Renal cortex interstitium (tissue), 11 donors: ENCODE data around the gene MAD1L1. TPM values are rescaled to one million over a fixed set of nuclear protein-coding genes. Genes with fewer than 3 reads are reported as not detected.

Source experiments
- DNase-seq, 11 donors: peaks; one replicate each; pipeline ENCODE4 v3.0.0-alpha.2; 2013; ENCODE audit warnings: low read depth in 9 of 11, low spot score in 4 of 11; ENCODE audit errors: extremely low read depth in 1 of 11
- polyA plus RNA-seq, 3 donors: library from polyadenylated mRNA; unstranded; fragments of 120-200 nt; gene quantifications; one replicate each; pipeline ENCODE4 v1.2.1, GENCODE V29; 2013; ENCODE audit not compliant: insufficient read length in 3 of 3

The MAD1L1 gene
- polyA plus RNA-seq, 3 donors = 22.6 to 28.2 (median 26.3) TPM

DNA sequence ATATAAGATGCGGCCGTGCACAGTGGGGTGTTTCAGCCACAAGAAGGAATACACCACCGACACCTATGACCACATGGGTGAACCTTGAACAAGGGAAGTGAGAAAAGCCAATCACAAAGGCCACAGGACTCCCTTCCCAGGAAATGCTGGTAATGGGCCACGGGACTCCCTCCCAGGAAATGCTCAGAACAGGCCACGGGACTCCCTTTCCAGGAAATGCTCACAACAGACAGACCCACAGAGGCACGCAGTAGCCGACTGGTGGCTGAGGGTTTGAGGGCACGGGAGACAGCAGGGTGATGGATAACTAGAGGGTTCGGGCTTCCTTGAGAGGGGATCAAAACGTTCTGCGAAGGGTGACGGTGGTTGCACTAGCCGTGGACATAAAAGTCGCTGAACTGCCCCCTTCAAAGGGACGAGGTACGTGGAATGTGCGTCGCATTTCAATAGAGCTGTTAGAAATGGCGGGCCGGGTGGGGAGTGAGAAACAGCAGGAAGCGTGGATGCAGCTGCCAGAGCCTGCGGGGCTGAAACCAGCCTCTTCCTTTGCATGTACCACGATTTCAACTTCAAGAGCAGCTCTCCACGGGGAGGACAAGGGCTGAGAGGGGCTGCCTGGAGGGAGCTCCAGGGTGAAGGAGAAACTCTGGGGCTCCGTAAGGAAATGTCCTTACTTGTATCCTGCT is 288.7 kb downstream of the MAD1L1 start:
- no peak for DNase-seq

DNA sequence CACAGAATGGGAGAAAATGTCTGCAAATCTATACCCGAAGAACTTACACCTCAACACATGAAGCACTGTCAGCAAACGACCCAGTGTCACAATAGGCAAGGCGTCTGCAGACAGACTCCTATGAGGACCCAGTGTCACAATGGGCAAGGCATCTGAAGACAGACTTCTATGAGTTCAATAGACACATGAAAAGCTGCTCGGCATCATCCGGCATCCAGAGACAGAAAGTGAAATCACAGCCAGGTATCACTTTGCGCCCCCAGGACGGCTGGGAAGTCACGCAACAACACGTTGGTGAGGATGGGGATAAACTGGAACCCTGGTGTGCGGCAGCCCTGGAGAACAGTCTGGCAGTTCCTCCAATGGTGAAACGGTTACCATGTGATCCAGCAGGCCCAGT is 289.4 kb downstream of the MAD1L1 start:
- DNase-seq = no peak

DNA sequence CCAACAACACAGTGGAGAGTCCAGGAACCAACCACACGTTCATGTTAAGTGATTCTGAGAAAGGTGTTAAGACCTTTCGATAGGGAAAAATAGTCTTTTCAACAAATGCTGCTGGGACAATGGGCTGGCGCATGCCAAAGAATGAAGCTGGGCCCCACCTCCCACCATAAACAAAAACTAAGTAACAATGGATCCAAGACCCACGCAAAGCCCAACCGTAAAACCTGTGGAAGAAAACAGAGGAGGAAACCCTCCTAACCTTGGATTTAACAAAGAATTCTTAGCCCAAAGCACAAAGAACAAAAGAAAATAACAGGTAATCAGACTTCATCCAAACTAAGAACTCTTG is 289.8 kb downstream of the MAD1L1 start:
- DNase-seq = no peak

DNA sequence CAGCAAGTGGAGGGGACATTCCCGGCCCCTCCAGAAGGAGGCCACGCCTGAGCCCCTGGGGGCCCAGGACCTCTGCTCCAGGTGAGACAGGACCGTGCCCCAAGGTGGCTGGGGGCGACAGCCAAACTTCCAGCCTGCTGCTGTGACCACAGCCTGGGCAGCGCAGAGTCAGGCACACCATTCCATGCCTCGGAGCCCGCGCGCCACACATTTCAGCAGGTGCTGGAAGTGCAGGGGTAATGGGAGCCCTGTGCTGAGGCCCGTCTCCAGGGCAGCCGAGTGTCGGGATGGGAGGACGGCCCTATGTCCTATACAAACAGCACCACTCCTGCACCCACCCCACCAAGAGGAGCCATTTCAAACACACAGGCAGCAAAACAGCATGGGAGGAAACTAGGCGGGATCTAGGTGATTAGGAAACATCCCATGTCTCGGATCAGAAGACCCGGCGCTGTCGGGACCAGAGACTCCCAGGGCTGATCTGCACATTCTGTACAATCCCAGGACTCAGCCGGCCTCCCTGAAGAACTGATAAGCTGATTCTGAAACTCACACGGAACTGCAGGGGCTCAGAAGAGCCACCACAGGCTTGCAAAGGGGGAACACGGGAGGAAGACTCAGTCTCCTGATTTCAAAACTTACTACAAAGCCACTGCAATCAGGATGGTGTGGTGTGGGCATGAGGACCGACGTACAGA is 290.4 kb downstream of the MAD1L1 start:
- DNase-seq = no peak

GRCh38 chr7:1941464-1942242 is 291.1 kb downstream of the MAD1L1 start:
- DNase-seq = no peak

DNA sequence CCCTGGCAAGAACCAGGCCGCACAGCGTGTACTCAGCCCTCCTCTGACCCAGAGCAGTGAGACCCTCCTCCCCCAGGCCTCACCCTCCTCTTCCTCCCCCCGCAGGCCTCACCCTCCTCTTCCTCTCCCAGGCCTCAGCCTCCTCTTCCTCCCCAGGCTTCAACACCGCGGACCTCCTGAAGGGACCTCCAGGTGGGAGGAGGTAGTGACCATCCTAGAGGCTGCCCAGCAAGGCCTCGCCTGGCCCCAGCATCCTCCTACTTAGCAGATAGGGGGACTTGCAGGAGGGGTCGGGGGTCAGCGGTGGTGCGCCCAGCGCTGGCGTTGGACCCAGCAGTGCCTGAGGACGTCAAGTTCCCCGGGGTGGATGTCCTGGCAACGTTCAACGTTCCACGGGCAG is 291.9 kb downstream of the MAD1L1 start:
- DNase-seq = no peak

DNA sequence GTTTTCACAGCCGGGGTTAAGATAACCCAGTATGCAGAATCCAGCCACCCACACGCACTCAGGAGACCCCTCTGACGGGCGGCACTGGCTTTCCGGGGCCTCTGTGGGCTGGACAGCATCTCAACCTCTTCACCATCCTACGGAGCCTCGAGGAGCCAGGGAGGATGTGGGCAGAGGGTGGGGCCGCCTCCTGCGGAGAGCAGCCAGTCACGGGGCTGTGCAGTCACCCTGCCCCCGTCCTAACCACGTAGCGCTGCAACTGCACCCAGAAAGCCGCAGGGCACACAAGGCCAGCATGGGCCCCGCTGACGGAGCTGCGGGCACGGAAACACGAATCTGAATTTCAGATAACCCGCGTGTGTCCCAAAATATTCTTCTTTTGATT is 292.4 kb downstream of the MAD1L1 start:
- DNase-seq = no peak

DNA sequence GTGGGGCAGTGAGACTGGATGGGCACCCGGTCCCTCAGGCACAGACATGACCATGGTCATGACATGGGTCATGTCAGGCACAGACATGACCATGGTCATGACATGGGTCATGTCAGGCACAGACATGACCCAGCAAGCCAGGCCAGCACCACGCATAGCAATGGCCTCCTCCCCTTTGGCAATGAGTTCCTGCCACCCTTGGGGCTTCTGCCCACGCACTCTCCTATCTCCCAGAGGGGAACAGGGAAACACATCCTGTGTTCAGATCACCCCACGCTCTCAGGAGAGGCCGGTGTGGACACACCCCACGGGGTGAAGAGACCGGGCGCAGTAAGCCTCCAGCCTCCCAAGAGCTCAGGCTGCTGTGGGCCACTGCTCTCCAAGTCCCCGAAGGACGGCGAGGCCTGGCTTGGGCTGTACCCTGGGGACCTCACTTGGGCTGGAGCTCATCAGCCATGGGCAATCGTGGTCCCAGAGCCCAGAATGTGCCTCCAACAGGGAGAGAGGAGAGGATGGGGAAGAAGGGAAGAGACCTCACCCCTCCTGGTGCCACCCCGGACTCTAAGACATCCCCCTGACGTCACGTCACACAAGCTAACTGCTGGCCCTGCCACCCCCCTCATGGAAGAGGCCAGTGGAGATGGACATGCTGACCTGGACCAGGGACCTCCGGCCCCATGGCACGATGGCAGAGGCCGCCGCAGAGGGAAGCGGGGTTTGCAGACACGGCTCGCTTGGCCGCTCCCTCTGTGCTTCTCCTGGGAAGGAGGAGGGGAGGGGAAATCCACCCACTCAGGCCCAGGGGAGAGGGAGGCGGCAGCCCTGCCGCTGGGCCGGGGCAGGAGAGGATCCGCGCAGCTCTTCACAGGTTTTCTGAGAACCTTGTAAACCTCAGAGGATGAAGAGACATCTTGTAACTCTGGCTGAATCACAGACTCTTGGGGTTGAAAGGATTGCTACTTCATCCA is 293.0 kb downstream of the MAD1L1 start:
- DNase-seq = no peak

GRCh38 chr7:1938788-1939433 is 293.8 kb downstream of the MAD1L1 start:
- no peak for DNase-seq

GRCh38 chr7:1937252-1937605 is 295.5 kb downstream of the MAD1L1 start:
- DNase-seq = no peak

- no peak for DNase-seq
These were observed 296.1 kb downstream of the MAD1L1 start for GRCh38 chr7:1936531-1937251.

- DNase-seq = no peak
These were observed 296.8 kb downstream of the MAD1L1 start for GRCh38 chr7:1936006-1936310.

DNA sequence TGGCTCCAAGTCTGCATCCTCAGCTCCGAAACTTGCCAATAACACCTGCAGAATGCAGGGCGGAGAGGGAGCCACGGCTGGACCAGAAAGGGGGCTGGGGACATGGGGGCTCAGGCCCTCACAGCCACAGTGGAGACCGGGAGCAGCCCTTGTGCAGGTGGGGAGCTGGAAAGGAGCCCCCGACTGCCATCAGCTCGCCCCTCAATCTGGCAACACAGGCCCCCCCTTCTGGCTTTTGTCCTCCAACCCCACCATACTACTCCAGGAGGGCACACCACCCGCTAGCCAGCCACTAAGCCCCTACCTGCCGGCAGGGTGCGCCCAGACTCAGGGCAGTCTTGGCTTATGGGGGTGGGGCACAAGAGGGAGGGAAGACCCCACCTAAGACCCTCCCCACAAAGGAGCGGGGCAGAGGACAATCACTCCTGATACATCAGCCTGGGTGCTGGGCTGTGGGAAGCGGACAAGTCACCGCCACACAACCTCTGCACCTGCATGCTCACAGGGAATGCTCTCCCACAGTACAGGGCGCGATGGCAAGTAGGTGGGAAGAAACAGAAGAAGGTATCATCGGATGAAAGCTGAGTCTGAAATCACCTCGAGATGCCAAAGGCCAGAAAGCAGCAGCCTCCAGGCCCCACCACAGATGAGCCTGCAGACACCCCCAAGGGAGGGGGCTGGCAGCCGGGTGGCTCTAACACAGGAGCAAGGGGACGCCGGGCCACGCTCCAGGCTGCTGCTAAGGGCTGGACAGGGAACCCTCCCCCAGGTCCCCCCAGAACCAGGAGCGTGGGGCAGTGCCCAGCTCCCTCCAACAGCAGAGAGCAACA is 297.4 kb downstream of the MAD1L1 start:
- DNase-seq = no peak

DNA sequence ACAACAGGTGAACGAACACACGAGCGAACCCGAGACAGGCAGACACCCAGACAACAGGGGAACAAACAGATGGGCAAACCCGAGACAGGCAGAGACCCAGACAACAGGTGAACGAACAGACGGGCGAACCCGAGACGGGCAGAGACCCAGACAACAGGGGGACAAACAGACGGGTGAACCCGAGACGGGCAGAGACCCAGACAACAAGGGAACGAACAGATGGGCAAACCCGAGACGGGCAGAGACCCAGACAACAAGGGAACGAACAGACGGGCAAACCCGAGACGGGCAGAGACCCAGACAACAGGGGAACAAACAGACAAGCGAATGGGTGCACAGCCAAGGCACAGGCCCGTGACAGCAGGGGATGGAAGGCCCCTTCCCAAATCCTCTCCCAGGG is 298.0 kb downstream of the MAD1L1 start:
- no peak for DNase-seq

- DNase-seq = no peak
These were observed 298.7 kb downstream of the MAD1L1 start for GRCh38 chr7:1934017-1934416.

DNA sequence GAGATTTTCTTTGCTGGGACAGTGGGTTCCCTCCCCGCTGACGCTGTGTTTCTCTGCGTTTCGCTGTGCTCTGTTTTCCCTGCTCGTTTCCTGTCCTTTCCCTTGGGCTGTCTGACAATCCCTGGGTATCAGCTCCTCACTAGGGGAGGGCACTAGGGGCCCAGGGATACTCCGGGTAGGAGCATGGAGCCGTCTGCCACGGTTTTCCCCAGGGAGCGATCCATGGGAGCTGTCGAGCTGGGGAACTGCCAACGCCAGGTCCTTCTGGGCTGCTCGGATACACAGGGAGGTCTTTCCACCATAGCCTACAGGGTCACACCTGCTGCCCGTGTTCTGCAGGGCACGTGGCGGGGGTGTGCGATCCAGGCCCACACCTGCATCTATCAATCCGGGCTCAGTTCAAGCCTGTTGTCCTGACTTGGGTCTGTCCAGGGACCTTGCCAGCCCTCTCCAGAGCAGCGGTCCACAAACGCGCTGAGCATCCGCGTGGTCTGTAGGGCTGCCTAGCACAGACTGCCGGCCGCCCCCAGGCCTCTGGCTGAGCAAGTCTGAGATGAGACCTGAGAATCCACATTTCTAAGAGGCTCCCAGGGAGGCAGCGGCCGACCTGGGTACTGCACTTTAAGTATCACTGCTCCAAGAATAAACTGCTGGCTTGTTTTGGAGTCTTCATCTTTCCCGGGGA is 299.5 kb downstream of the MAD1L1 start:
- no peak for DNase-seq

- DNase-seq = no peak
These were observed 300.8 kb downstream of the MAD1L1 start for GRCh38 chr7:1931951-1932270.
